Activated T-cell treated with anti-CD3 and anti-CD28 coated beads, Interleukin-2, amount 50 U/mL, for 4 hours (primary cell): ENCODE results near the gene WDR33. TPM values are rescaled to one million over a fixed set of nuclear protein-coding genes. Genes with fewer than 3 reads are reported as not detected.

Source experiments
- ATAC-seq, 2 donors: fragments of 200-7000 bp; cut with Tn5 transposase; one replicate each; pipeline ENCODE4 v1.10.0; 2021
- DNase-seq: peaks from one replicate; pipeline ENCODE4 v3.0.0-alpha.2; 2020
- H3K27me3 Mint-ChIP-seq: one replicate; pipeline ENCODE4 v1.8.0; 2021; ENCODE audit warnings: low read depth, mixed read lengths
- H3K36me3 Mint-ChIP-seq: one replicate; pipeline ENCODE4 v1.8.0; 2022; ENCODE audit warnings: mixed read lengths; ENCODE audit not compliant: insufficient read depth
- H3K4me1 Mint-ChIP-seq: one replicate; pipeline ENCODE4 v1.8.0; 2021; ENCODE audit warnings: low read depth, mixed read lengths
- H3K4me3 Mint-ChIP-seq: one replicate; pipeline ENCODE4 v1.8.0; 2021; ENCODE audit warnings: mild to moderate bottlenecking, moderate library complexity, mixed read lengths
- H3K9me3 Mint-ChIP-seq: one replicate; pipeline ENCODE4 v1.8.0; 2021; ENCODE audit warnings: mixed read lengths
- total RNA-seq, 3 donors: library from RNA; stranded (reverse); gene quantifications; one replicate each; pipeline ENCODE4 v1.2.1, GENCODE V29; 2021

Gene WDR33
- total RNA-seq, 3 donors from 2014 or later, result 71.8 to 79.9 (median 72.8) TPM

GRCh38 chr2:127664065-127664894 lies 146.7 kb downstream of the WDR33 start:
- Mint-ChIP-seq H3K27me3 (peaks cover 59% of the 10 kb centered on the region), H3K9me3 (no peaks in the 10 kb centered on the region), H3K36me3 (no peaks in the 10 kb centered on the region), H3K4me1 (no peaks in the 10 kb centered on the region), H3K4me3 (no peak overlapping the region)
- ATAC-seq (peak in 1 of 2 donors; percentile 24), DNase-seq (no peak)

GRCh38 chr2:127663566-127664064 lies 147.4 kb downstream of the WDR33 start:
- peaks cover 54% of the 10 kb centered on the region for H3K27me3 Mint-ChIP-seq
- H3K36me3 Mint-ChIP-seq, result no peaks in the 10 kb centered on the region
- DNase-seq (no peak), ATAC-seq (peak in 1 of 2 donors; percentile 11)
- H3K4me3 Mint-ChIP-seq, result no peak overlapping the region
- H3K9me3 Mint-ChIP-seq, result no peaks in the 10 kb centered on the region
- H3K4me1 Mint-ChIP-seq, result no peaks in the 10 kb centered on the region

- ATAC-seq (no peak), DNase-seq (no peak)
- H3K27me3 Mint-ChIP-seq, result peaks cover 54% of the 10 kb centered on the region
- H3K9me3 Mint-ChIP-seq, result no peaks in the 10 kb centered on the region
- no peak overlapping the region for H3K4me3 Mint-ChIP-seq
- H3K4me1 Mint-ChIP-seq, result no peaks in the 10 kb centered on the region
- H3K36me3 Mint-ChIP-seq, result no peaks in the 10 kb centered on the region
Observed at GRCh38 chr2:127662937-127663565, 147.9 kb downstream of the WDR33 start.

- Mint-ChIP-seq H3K4me1 (no peaks in the 10 kb centered on the region), H3K27me3 (peaks cover 54% of the 10 kb centered on the region), H3K36me3 (no peaks in the 10 kb centered on the region), H3K9me3 (no peaks in the 10 kb centered on the region), H3K4me3 (no peak overlapping the region)
- DNase-seq (no peak), ATAC-seq (no peak)
Observed at GRCh38 chr2:127661949-127662510, 148.9 kb downstream of the WDR33 start.

GRCh38 chr2:127661072-127661649 lies 149.8 kb downstream of the WDR33 start:
- H3K36me3 Mint-ChIP-seq, result no peaks in the 10 kb centered on the region
- no peak for DNase-seq
- ATAC-seq, result no peak
- H3K9me3 Mint-ChIP-seq, result no peaks in the 10 kb centered on the region
- H3K4me1 Mint-ChIP-seq, result no peaks in the 10 kb centered on the region
- peaks cover 46% of the 10 kb centered on the region for H3K27me3 Mint-ChIP-seq
- H3K4me3 Mint-ChIP-seq, result no peak overlapping the region

GRCh38 chr2:127660291-127660578 lies 150.7 kb downstream of the WDR33 start:
- H3K4me3 Mint-ChIP-seq, result no peak overlapping the region
- no peaks in the 10 kb centered on the region for H3K9me3 Mint-ChIP-seq
- DNase-seq (no peak), ATAC-seq (no peak)
- H3K27me3 Mint-ChIP-seq, result peaks cover 37% of the 10 kb centered on the region
- H3K36me3 Mint-ChIP-seq, result no peaks in the 10 kb centered on the region
- no peaks in the 10 kb centered on the region for H3K4me1 Mint-ChIP-seq

GRCh38 chr2:127659408-127660290 lies 151.3 kb downstream of the WDR33 start:
- Mint-ChIP-seq H3K4me3 (no peak overlapping the region), H3K9me3 (no peaks in the 10 kb centered on the region), H3K36me3 (no peaks in the 10 kb centered on the region), H3K4me1 (no peaks in the 10 kb centered on the region), H3K27me3 (peaks cover 31% of the 10 kb centered on the region)
- DNase-seq, result no peak
- ATAC-seq, result no peak

- DNase-seq (no peak), ATAC-seq (no peak)
- H3K9me3 Mint-ChIP-seq, result no peaks in the 10 kb centered on the region
Observed at GRCh38 chr2:127658641-127659407, 152.1 kb downstream of the WDR33 start.

GRCh38 chr2:127658146-127658545 lies 152.8 kb downstream of the WDR33 start:
- Mint-ChIP-seq H3K4me3 (no peak overlapping the region), H3K9me3 (no peaks in the 10 kb centered on the region), H3K27me3 (peaks cover 20% of the 10 kb centered on the region), H3K36me3 (no peaks in the 10 kb centered on the region), H3K4me1 (no peaks in the 10 kb centered on the region)
- DNase-seq (no peak), ATAC-seq (no peak)

More at GRCh38 chr2:127658641-127659407, 152.1 kb downstream of the WDR33 start:
- H3K4me3 Mint-ChIP-seq, result no peak overlapping the region
- H3K27me3 Mint-ChIP-seq, result peaks cover 27% of the 10 kb centered on the region
- H3K4me1 Mint-ChIP-seq, result no peaks in the 10 kb centered on the region
- H3K36me3 Mint-ChIP-seq, result no peaks in the 10 kb centered on the region

- ATAC-seq, result no peak
- no peaks in the 10 kb centered on the region for H3K4me1 Mint-ChIP-seq
- no peaks in the 10 kb centered on the region for H3K36me3 Mint-ChIP-seq
- peaks cover 13% of the 10 kb centered on the region for H3K27me3 Mint-ChIP-seq
- no peaks in the 10 kb centered on the region for H3K9me3 Mint-ChIP-seq
- no peak overlapping the region for H3K4me3 Mint-ChIP-seq
- DNase-seq, result no peak
Observed at GRCh38 chr2:127657232-127657595, 153.8 kb downstream of the WDR33 start.

- peaks cover 9% of the 10 kb centered on the region for H3K27me3 Mint-ChIP-seq
- no peaks in the 10 kb centered on the region for H3K9me3 Mint-ChIP-seq
- ATAC-seq (no peak), DNase-seq (no peak)
- no peaks in the 10 kb centered on the region for H3K4me1 Mint-ChIP-seq
- H3K4me3 Mint-ChIP-seq, result no peak overlapping the region
- H3K36me3 Mint-ChIP-seq, result no peaks in the 10 kb centered on the region
Observed at GRCh38 chr2:127656569-127657231, 154.3 kb downstream of the WDR33 start.

GRCh38 chr2:127655209-127656073 lies 155.5 kb downstream of the WDR33 start:
- Mint-ChIP-seq H3K36me3 (no peaks in the 10 kb centered on the region), H3K27me3 (peaks cover 2% of the 10 kb centered on the region), H3K4me1 (no peaks in the 10 kb centered on the region), H3K4me3 (no peak overlapping the region), H3K9me3 (no peaks in the 10 kb centered on the region)
- no peak for DNase-seq
- no peak for ATAC-seq
